Kidney epithelial cell (primary cell): ENCODE measurements around the gene ST6GAL1. TPM values are rescaled to one million over a fixed set of nuclear protein-coding genes. Genes with fewer than 3 reads are reported as not detected.
"Not testable (repeated sequence)": the region's sequence is repeated elsewhere in the genome, so short reads cannot be mapped to it uniquely, and the experiment has no call there.

Source experiments
- DNase-seq: peaks from one replicate; pipeline ENCODE4 v3.0.0-alpha.2; 2010; ENCODE audit warnings: low read depth
- H3K27me3 ChIP-seq: 2 replicates; pipeline ENCODE4 v1.6.0; 2011; ENCODE audit warnings: low read length; ENCODE audit not compliant: control insufficient read depth, insufficient read depth
- H3K36me3 ChIP-seq: 2 replicates; pipeline ENCODE4 v1.5.1; 2011; ENCODE audit warnings: low read length; ENCODE audit not compliant: control insufficient read depth, insufficient read depth
- H3K4me3 ChIP-seq: 2 replicates; pipeline ENCODE4 v1.5.1; 2011; ENCODE audit warnings: low read depth, mild to moderate bottlenecking, control low read depth, low read length
- CTCF ChIP-seq: IDR thresholded peaks from 2 replicates; pipeline ENCODE4 v1.5.1; 2011; ENCODE audit warnings: mild to moderate bottlenecking, moderate library complexity, low read length, control low read depth, inconsistent platforms; ENCODE audit not compliant: insufficient read depth, poor library complexity, severe bottlenecking
- total RNA-seq: library from RNA; depleted of rRNA; stranded (reverse); fragments of >200 nt; gene quantifications from 2 replicates; pipeline ENCODE4 v1.2.3, GENCODE V29; 2015

Gene ST6GAL1, protein sequence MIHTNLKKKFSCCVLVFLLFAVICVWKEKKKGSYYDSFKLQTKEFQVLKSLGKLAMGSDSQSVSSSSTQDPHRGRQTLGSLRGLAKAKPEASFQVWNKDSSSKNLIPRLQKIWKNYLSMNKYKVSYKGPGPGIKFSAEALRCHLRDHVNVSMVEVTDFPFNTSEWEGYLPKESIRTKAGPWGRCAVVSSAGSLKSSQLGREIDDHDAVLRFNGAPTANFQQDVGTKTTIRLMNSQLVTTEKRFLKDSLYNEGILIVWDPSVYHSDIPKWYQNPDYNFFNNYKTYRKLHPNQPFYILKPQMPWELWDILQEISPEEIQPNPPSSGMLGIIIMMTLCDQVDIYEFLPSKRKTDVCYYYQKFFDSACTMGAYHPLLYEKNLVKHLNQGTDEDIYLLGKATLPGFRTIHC
- 40.3 and 44.7 TPM in 2 replicates for total RNA-seq

DNA sequence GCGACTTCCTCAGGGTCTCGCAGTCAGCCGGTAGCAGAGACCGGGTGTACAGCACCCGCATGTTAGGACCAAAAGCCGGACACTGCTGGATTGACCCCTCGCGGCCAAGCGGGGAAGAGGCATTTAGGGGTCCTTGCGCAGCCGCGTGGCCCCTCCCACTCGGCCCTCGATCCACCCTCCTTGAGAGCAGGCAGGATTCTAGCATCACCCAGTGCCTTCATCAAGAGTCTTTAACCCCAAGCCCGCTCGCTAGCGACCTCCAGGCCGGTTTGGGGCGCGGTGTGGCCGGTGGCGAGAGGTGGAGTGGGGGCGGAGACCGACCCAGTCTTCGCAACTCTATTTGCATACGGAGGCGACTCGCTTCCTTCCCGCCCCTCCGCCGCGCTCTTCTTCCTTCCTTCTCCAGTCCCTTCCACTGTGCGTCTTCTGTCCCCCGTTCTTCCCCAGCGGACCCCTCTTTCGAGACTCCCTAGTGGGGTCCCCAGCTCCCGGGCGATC lies at the start of gene ST6GAL1:
ST6GAL1 (plus strand) TSS at position 384 of the 498 bp plus-strand sequence. CDS start 112,178 bp downstream, outside the sequence.
- H3K27me3 ChIP-seq: no peaks in the 10 kb centered on the region
- DNase-seq: no peak
- H3K4me3 ChIP-seq: peak within 1 kb of the TSS; percentile 82
- TF ChIP-seq CTCF: peak; percentile 70
- no peaks in the 10 kb centered on the region for H3K36me3 ChIP-seq

- no peaks in the 10 kb centered on the region for H3K27me3 ChIP-seq
- H3K36me3 ChIP-seq: no peaks in the 10 kb centered on the region
- no peak for TF ChIP-seq CTCF
- no peak for DNase-seq
- H3K4me3 ChIP-seq: no peak overlapping the region
Observed at GRCh38 chr3:186882150-186882524, 48.2 kb upstream of the ST6GAL1 start.

- H3K27me3 ChIP-seq: no peaks in the 10 kb centered on the region
- DNase-seq: peak; percentile 79
- no peak for TF ChIP-seq CTCF
- H3K36me3 ChIP-seq: no peaks in the 10 kb centered on the region
- no peak overlapping the region for H3K4me3 ChIP-seq
Observed at GRCh38 chr3:186882881-186883685, 47.2 kb upstream of the ST6GAL1 start.

DNA sequence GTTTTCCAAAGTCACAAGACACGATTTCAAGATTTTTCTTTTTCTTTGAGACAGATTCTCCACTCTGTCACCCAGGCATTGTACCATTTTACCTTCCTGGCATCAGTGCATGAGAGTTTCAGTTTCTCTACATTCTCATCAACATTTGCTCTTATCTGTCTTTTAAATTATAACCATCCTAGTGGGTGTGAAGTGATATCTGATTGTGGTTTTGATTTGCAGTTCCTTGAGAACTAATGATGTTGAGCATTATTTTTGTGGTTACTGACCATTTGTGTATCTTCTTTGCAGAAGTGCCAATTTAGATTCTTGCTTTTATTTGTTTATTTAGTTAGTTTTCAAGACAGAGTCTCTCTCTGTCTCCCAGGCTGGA lies 46.7 kb upstream of the ST6GAL1 start:
- Histone ChIP-seq H3K27me3 (no peaks in the 10 kb centered on the region), H3K4me3 (no peak overlapping the region), H3K36me3 (no peaks in the 10 kb centered on the region)
- no peak for DNase-seq
- TF ChIP-seq CTCF: no peak

DNA sequence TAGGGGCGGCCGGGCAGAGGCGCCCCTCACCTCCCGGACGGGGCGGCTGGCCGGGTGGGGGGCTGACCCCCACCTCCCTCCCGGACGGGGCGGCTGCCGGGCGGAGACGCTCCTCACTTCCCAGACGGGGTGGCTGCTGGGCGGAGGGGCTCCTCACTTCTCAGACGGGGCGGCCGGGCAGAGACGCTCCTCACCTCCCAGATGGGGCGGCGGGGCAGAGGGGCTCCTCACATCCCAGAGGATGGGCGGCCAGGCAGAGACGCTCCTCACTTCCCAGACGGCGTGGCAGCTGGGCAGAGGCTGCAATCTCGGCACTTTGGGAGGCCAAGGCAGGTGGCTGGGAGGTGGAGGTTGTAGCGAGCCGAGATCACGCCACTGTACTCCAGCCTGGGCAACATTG lies 45.5 kb upstream of the ST6GAL1 start:
- not testable (repeated sequence) for DNase-seq, H3K4me3 ChIP-seq, H3K36me3 ChIP-seq, H3K27me3 ChIP-seq
